HepG2 (cell line): ENCODE results near the gene JPH4. TPM values are rescaled to one million over a fixed set of nuclear protein-coding genes. Genes with fewer than 3 reads are reported as not detected.

Source experiments
- ATAC-seq: fragments of 200-7000 bp; cut with Tn5 transposase; 3 replicates; pipeline ENCODE4 v1.9.1; 2020; ENCODE audit warnings: mild to moderate bottlenecking, moderate library complexity
- BruUV-seq: library from RNA; stranded (reverse); fragments of 400-500 nt; replicated peaks from 2 replicates; lab custom pipeline; 2021; lab: Mats Ljungman, UMichigan
- CTCF ChIA-PET: fragments of 300-600 bp; formaldehyde crosslinking; extraction: SDS; loops from one replicate; lab custom pipeline; 2021; ENCODE audit warnings: low total read pairs, inconsistent platforms, low intra/inter-chr PET ratio; lab: Yijun Ruan, JAX
- POLR2A ChIA-PET: fragments of 350-600 bp; sonication (Branson Sonifier 250); formaldehyde crosslinking; loops from one replicate; lab custom pipeline; 2020; ENCODE audit warnings: antibody characterized with exemption, inconsistent platforms; lab: Yijun Ruan, JAX
- DNase-seq: peaks from one replicate; pipeline ENCODE4 v3.0.0-alpha.2; 2015; ENCODE audit warnings: low spot score
- FAIRE-seq: peaks from 3 replicates; lab custom pipeline; 2011; peaks lifted over from hg19 to GRCh38; lab: Jason Lieb, UNC
- H2AFZ ChIP-seq: one replicate; pipeline ENCODE4 v1.6.1; 2011; ENCODE audit warnings: low read length, inconsistent platforms
- H3K27ac ChIP-seq: fragments of 300-600 bp; 3 replicates; pipeline ENCODE4 v1.8.0; 2011; ENCODE audit warnings: mixed run types, mild to moderate bottlenecking, mixed read lengths, low read length, inconsistent platforms; ENCODE audit not compliant: insufficient read depth; ENCODE audit errors: extremely low read length
- H3K27me3 ChIP-seq, 2 experiments: fragments of 200-600 bp in 1 of 2; 2 replicates in 1 of 2; 3 replicates in 1 of 2; pipeline versions ENCODE4 v1.6.0 to v1.8.0; 2011; ENCODE audit warnings: low read length in 2 of 2, mild to moderate bottlenecking in 2 of 2, moderate library complexity in 2 of 2, inconsistent platforms in 1 of 2; ENCODE audit not compliant: insufficient read depth in 2 of 2, control insufficient read depth in 1 of 2
- H3K36me3 ChIP-seq, 2 experiments: fragments of 200-600 bp in 1 of 2; replicated peaks in 1 of 2; 2 replicates in 1 of 2; 3 replicates in 1 of 2; pipeline versions ENCODE4 v1.5.1 to v1.8.0; 2011; ENCODE audit warnings: low read length in 2 of 2, inconsistent platforms in 1 of 2; ENCODE audit not compliant: insufficient read depth in 2 of 2, control insufficient read depth in 1 of 2
- H3K4me1 ChIP-seq: 2 replicates; pipeline ENCODE4 v1.5.1; 2012; ENCODE audit warnings: low read length, inconsistent platforms; ENCODE audit not compliant: insufficient read depth
- H3K4me2 ChIP-seq: 2 replicates; pipeline ENCODE4 v1.6.0; 2011; ENCODE audit warnings: low read depth, low read length, inconsistent platforms
- H3K4me3 ChIP-seq, 3 experiments: fragments of 200-600 bp in 1 of 3; sonication (generic), shearing (Covaris generic) in 1 of 3; replicated peaks in 1 of 3; 2 replicates each; pipeline ENCODE4 v1.5.1; 2011 to 2016; ENCODE audit warnings: low read length in 3 of 3, inconsistent platforms in 2 of 3, low read depth in 2 of 3, mild to moderate bottlenecking in 2 of 3, control low read depth in 1 of 3, mixed read lengths in 1 of 3; ENCODE audit not compliant: insufficient read depth in 1 of 3
- H3K79me2 ChIP-seq: one replicate; pipeline ENCODE4 v1.6.1; 2011; ENCODE audit warnings: low read length, inconsistent platforms; ENCODE audit not compliant: insufficient read depth
- H3K9ac ChIP-seq: 2 replicates; pipeline ENCODE4 v1.6.0; 2011; ENCODE audit warnings: mild to moderate bottlenecking, low read depth, low read length, inconsistent platforms; ENCODE audit not compliant: insufficient read depth
- H3K9me3 ChIP-seq: 2 replicates; pipeline ENCODE4 v1.5.1; 2012; ENCODE audit warnings: mild to moderate bottlenecking, low read length
- H4K20me1 ChIP-seq: 2 replicates; pipeline ENCODE4 v1.6.0; 2011; ENCODE audit warnings: inconsistent platforms, mild to moderate bottlenecking, low read length, moderate library complexity; ENCODE audit not compliant: insufficient read depth
- FOXO1 ChIP-seq: sonication (generic); formaldehyde crosslinking; IDR thresholded peaks from 2 replicates; pipeline ENCODE4 v1.4.0; 2020; ENCODE audit warnings: missing genetic modification reagents
- LRRFIP1 ChIP-seq: sonication (generic); formaldehyde crosslinking; conservative IDR thresholded peaks from 2 replicates; pipeline ENCODE4 v1.4.0; 2020; ENCODE audit warnings: missing genetic modification reagents
- MBNL3 ChIP-seq: fragments of 250-450 bp; sonication (Bioruptor Pico); conservative IDR thresholded peaks from 2 replicates; pipeline ENCODE4 v1.8.0; 2022; ENCODE audit warnings: mild to moderate bottlenecking, inconsistent platforms
- MEF2D ChIP-seq: sonication (generic); formaldehyde crosslinking; IDR thresholded peaks from 2 replicates; pipeline ENCODE4 v1.5.1; 2020; ENCODE audit warnings: mild to moderate bottlenecking, missing genetic modification reagents
- MIER2 ChIP-seq: IDR thresholded peaks from 2 replicates; pipeline ENCODE4 v1.6.1; 2016; ENCODE audit warnings: missing biosample characterization, missing genetic modification reagents
- PPARG ChIP-seq: conservative IDR thresholded peaks from 2 replicates; pipeline ENCODE4 v1.6.1; 2016; ENCODE audit warnings: missing biosample characterization, missing genetic modification reagents
- ZNF296 ChIP-seq: sonication (generic); formaldehyde crosslinking; conservative IDR thresholded peaks from 2 replicates; pipeline ENCODE4 v1.5.0; 2020; ENCODE audit warnings: mild to moderate bottlenecking, missing genetic modification reagents
- ZNF333 ChIP-seq: sonication (generic); formaldehyde crosslinking; IDR thresholded peaks from 2 replicates; pipeline ENCODE4 v1.4.0; 2020; ENCODE audit warnings: mild to moderate bottlenecking, missing genetic modification reagents, borderline replicate concordance
- ZNF580 ChIP-seq: IDR thresholded peaks from 2 replicates; pipeline ENCODE4 v1.6.1; 2016; ENCODE audit warnings: low read depth, borderline replicate concordance
- WGBS: methylation state at CpG from one replicate; pipeline ENCODE4 v1.1.6; 2017; ENCODE audit warnings: low lambda C conversion rate; 5-methylcytosine and 5-hydroxymethylcytosine counted together
- in situ Hi-C: cut with HindIII; loops from 2 replicates; pipeline ENCODE4 v1.10.0; 2017; ENCODE audit warnings: low pct_unique_long_range_greater_than_20kb; ENCODE audit not compliant: extremely low pct_ligation_motif_present
- intact Hi-C: fragments of 100-400 bp; cut with micrococcal nuclease; formaldehyde crosslinking; loops from one replicate; pipeline ENCODE4 v1.10.0; 2022; ENCODE audit not compliant: unreplicated experiment
- polyA plus RNA-seq, 8 experiments: library from polyadenylated mRNA; depleted of rRNA in 3 of 8; stranded (reverse) in 7 of 8; unstranded in 1 of 8; fragments of >200 nt; fragmentation: Illumina TruSeq in 4 of 8; extraction: Trizol in 4 of 8; gene quantifications; 2 replicates each; pipeline versions ENCODE4 v1.2.1 to v1.2.3, GENCODE V29; 2011 to 2016; ENCODE audit warnings: low read depth in 4 of 8, missing spikeins in 1 of 8, mixed read lengths in 1 of 8; ENCODE audit not compliant: insufficient read depth in 1 of 8
- total RNA-seq, 5 experiments: library from RNA; depleted of rRNA; stranded (reverse); fragments of >200 nt; fragmentation: Illumina TruSeq; extraction: Trizol; gene quantifications; 2 replicates each; pipeline ENCODE4 v1.2.3, GENCODE V29; 2016; ENCODE audit warnings: low read depth in 1 of 5
- TF ChIP-seq, protein P1 (sequence below): sonication (generic); formaldehyde crosslinking; IDR thresholded peaks from 2 replicates; pipeline ENCODE4 v1.5.0; 2020; ENCODE audit warnings: mild to moderate bottlenecking, missing genetic modification reagents
- TF ChIP-seq, protein P2 (sequence below): sonication (generic); formaldehyde crosslinking; IDR thresholded peaks from 2 replicates; pipeline ENCODE4 v1.9.0; 2021; ENCODE audit warnings: missing genetic modification reagents, borderline replicate concordance

Gene JPH4
- total and polyA plus RNA-seq, 2 of the 13 experiments (the other 11 are each of a cell fraction or from before 2014, with no cell fraction given), result 0.08 to 0.22 TPM

GRCh38 chr14:23578560-23579310 lies at the start of gene JPH4 (continued):
- no peak for TF ChIP-seq LRRFIP1
- TF ChIP-seq MIER2 (CRISPR knock-in tag), result no peak
- no peak for TF ChIP-seq ZNF580 (CRISPR knock-in tag)
- TF ChIP-seq MEF2D (CRISPR knock-in tag), result no peak
- no peak for TF ChIP-seq MBNL3 (CRISPR knock-in tag)
- TF ChIP-seq, protein P1, sequence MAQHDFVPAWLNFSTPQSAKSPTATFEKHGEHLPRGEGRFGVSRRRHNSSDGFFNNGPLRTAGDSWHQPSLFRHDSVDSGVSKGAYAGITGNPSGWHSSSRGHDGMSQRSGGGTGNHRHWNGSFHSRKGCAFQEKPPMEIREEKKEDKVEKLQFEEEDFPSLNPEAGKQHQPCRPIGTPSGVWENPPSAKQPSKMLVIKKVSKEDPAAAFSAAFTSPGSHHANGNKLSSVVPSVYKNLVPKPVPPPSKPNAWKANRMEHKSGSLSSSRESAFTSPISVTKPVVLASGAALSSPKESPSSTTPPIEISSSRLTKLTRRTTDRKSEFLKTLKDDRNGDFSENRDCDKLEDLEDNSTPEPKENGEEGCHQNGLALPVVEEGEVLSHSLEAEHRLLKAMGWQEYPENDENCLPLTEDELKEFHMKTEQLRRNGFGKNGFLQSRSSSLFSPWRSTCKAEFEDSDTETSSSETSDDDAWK (CRISPR knock-in tag), result no peak

- no peak for TF ChIP-seq ZNF333 (CRISPR knock-in tag)
- TF ChIP-seq FOXO1 (CRISPR knock-in tag), result peak; percentile 36; the same call in 1 of the 2 replicates
- no peak for TF ChIP-seq PPARG
- no peak for TF ChIP-seq ZNF296 (CRISPR knock-in tag)
- TF ChIP-seq, protein P2, sequence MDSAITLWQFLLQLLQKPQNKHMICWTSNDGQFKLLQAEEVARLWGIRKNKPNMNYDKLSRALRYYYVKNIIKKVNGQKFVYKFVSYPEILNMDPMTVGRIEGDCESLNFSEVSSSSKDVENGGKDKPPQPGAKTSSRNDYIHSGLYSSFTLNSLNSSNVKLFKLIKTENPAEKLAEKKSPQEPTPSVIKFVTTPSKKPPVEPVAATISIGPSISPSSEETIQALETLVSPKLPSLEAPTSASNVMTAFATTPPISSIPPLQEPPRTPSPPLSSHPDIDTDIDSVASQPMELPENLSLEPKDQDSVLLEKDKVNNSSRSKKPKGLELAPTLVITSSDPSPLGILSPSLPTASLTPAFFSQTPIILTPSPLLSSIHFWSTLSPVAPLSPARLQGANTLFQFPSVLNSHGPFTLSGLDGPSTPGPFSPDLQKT (CRISPR knock-in tag), result 0 out of 2 replicates have a peak, but pooled peaks have one; percentile 38
- Histone ChIP-seq H3K79me2 (no peaks in the 10 kb centered on the region), H3K4me1 (peaks cover 41% of the 10 kb centered on the region), H3K36me3 (no peaks in the 10 kb centered on the region), H3K4me2 (no peak overlapping the region), H3K27me3 (no peaks in the 10 kb centered on the region), H3K9me3 (peaks cover 33% of the 10 kb centered on the region), H3K9ac (no peak overlapping the region), H4K20me1 (no peaks in the 10 kb centered on the region), H3K4me3 (no peak overlapping the region), H2AFZ (no peak overlapping the region), H3K27ac (no peak overlapping the region)
- ATAC-seq (no peak), FAIRE-seq (no peak), DNase-seq (no peak)
- BruUV-seq, result no TSS peak
- WGBS, result 89% methylated on average over 6 of the region's 6 CpGs
- intact Hi-C loops (no loop called here), in situ Hi-C loops (no loop called here)
- ChIA-PET POLR2A (interaction anchor here (1.0 to 3.5 kb wide), 5 partner anchors 8 to 46 kb away, joined by 5 to 24 read pairs (median 15); partner anchors contain the start of gene DHRS2), CTCF (no interaction called here)
Observed at GRCh38 chr14:23627961-23628360, 49.4 kb upstream of the JPH4 start.
